ENCODE data around the gene INS.

- TF ChIP-seq SPI1 (IDR thresholded peaks at IDR 0.05; ENCODE audit: borderline replicate concordance, low read depth) (no peak), GABPA (IDR thresholded peaks at IDR 0.05; ENCODE audit: low read depth) (no peak), POLR2AphosphoS5 (IDR thresholded peaks at IDR 0.05; ENCODE audit: low read depth) (no peak)
- TF ChIP-seq, protein P1, sequence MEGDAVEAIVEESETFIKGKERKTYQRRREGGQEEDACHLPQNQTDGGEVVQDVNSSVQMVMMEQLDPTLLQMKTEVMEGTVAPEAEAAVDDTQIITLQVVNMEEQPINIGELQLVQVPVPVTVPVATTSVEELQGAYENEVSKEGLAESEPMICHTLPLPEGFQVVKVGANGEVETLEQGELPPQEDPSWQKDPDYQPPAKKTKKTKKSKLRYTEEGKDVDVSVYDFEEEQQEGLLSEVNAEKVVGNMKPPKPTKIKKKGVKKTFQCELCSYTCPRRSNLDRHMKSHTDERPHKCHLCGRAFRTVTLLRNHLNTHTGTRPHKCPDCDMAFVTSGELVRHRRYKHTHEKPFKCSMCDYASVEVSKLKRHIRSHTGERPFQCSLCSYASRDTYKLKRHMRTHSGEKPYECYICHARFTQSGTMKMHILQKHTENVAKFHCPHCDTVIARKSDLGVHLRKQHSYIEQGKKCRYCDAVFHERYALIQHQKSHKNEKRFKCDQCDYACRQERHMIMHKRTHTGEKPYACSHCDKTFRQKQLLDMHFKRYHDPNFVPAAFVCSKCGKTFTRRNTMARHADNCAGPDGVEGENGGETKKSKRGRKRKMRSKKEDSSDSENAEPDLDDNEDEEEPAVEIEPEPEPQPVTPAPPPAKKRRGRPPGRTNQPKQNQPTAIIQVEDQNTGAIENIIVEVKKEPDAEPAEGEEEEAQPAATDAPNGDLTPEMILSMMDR (IDR thresholded peaks at IDR 0.05; ENCODE audit: insufficient read depth, low read length) = no peak
- TF ChIP-seq, protein P2, sequence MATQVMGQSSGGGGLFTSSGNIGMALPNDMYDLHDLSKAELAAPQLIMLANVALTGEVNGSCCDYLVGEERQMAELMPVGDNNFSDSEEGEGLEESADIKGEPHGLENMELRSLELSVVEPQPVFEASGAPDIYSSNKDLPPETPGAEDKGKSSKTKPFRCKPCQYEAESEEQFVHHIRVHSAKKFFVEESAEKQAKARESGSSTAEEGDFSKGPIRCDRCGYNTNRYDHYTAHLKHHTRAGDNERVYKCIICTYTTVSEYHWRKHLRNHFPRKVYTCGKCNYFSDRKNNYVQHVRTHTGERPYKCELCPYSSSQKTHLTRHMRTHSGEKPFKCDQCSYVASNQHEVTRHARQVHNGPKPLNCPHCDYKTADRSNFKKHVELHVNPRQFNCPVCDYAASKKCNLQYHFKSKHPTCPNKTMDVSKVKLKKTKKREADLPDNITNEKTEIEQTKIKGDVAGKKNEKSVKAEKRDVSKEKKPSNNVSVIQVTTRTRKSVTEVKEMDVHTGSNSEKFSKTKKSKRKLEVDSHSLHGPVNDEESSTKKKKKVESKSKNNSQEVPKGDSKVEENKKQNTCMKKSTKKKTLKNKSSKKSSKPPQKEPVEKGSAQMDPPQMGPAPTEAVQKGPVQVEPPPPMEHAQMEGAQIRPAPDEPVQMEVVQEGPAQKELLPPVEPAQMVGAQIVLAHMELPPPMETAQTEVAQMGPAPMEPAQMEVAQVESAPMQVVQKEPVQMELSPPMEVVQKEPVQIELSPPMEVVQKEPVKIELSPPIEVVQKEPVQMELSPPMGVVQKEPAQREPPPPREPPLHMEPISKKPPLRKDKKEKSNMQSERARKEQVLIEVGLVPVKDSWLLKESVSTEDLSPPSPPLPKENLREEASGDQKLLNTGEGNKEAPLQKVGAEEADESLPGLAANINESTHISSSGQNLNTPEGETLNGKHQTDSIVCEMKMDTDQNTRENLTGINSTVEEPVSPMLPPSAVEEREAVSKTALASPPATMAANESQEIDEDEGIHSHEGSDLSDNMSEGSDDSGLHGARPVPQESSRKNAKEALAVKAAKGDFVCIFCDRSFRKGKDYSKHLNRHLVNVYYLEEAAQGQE (IDR thresholded peaks at IDR 0.05; ENCODE audit: insufficient replicate concordance, low read depth) = no peak
Observed at GRCh38 chr11:2134022-2135010, 26.7 kb downstream of the INS start.
